ENCODE results near the gene KCNE3.

KCNE3 gene

DNA sequence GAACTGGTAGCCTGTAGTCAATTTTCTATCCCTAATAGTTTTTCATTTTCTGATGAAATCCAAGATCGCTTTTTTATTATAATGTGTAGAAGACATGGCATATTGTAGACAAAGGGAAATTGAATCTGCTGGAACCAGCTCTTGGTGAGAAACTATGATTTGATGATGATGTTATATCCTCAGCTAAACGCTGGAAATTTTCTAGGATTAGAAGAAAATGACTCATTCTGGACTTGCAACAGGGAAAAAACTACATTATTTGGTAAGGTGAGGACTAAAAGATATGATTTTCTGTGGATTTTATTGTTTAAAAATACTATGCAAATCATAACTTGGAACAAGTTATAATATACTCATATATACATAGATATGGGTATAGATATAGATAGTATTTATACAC lies 55.0 kb downstream of the KCNE3 start:
- Histone ChIP-seq H3K9ac (ENCODE audit: low read depth, low read length) (no peak overlapping the region), H3K36me3 (ENCODE audit: insufficient read depth, low read length) (no peaks in the 10 kb centered on the region), H2AFZ (ENCODE audit: low read depth, low read length) (no peak overlapping the region), H3K4me1 (ENCODE audit: insufficient read depth, low read length) (peaks cover 2% of the 10 kb centered on the region; the same call in 1 of the 2 replicates), H3K27me3 (ENCODE audit: insufficient read depth, low read length, poor library complexity) (peaks cover 14% of the 10 kb centered on the region), H3K27ac (ENCODE audit: low read length) (no peak overlapping the region), H3K4me3 (ENCODE audit: low read depth in 1 of 2, low read length in 2 of 2) (no peak overlapping the region), H4K20me1 (ENCODE audit: insufficient read depth, low read length) (no peaks in the 10 kb centered on the region), H3K79me2 (ENCODE audit: insufficient read depth, low read length) (no peaks in the 10 kb centered on the region), H3K9me3 (ENCODE audit: insufficient read depth, low read length, severe bottlenecking) (no peaks in the 10 kb centered on the region), H3K4me2 (ENCODE audit: insufficient read depth, low read length) (no peak overlapping the region)
- TF ChIP-seq, protein P1, sequence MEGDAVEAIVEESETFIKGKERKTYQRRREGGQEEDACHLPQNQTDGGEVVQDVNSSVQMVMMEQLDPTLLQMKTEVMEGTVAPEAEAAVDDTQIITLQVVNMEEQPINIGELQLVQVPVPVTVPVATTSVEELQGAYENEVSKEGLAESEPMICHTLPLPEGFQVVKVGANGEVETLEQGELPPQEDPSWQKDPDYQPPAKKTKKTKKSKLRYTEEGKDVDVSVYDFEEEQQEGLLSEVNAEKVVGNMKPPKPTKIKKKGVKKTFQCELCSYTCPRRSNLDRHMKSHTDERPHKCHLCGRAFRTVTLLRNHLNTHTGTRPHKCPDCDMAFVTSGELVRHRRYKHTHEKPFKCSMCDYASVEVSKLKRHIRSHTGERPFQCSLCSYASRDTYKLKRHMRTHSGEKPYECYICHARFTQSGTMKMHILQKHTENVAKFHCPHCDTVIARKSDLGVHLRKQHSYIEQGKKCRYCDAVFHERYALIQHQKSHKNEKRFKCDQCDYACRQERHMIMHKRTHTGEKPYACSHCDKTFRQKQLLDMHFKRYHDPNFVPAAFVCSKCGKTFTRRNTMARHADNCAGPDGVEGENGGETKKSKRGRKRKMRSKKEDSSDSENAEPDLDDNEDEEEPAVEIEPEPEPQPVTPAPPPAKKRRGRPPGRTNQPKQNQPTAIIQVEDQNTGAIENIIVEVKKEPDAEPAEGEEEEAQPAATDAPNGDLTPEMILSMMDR (IDR thresholded peaks at IDR 0.05; ENCODE audit: borderline replicate concordance, extremely low read depth, low read length, poor library complexity, severe bottlenecking) = no peak
- no peak for TF ChIP-seq EZH2 (IDR thresholded peaks at IDR 0.05; ENCODE audit: borderline replicate concordance, low read depth, low read length, severe bottlenecking)
- ATAC-seq (ENCODE audit: insufficient read depth, low read depth) (no peak), DNase-seq (no peak)

DNA sequence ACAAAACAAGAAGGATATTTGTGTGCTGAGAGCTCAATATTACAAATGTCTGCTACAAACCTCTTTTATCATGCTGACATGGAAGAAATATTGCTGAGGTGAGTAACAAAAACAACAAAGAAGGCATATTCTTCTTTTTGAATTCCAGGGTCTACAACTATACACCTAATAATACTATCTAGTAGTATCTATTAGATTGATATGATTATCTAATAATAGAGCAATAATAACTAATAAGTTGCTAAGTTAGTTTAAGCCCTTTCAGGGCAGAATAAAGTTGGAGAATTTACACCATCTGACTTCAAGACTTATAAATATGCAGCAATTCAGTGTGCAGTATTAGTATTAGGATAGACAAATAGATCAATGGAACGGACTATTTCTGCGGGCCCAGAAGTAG lies 57.7 kb downstream of the KCNE3 start:
- no peak for TF ChIP-seq EZH2 (IDR thresholded peaks at IDR 0.05; ENCODE audit: borderline replicate concordance, low read depth, low read length, severe bottlenecking)
- TF ChIP-seq, protein P1 (IDR thresholded peaks at IDR 0.05; ENCODE audit: borderline replicate concordance, extremely low read depth, low read length, poor library complexity, severe bottlenecking) = no peak
- Histone ChIP-seq H3K36me3 (ENCODE audit: insufficient read depth, low read length) (no peaks in the 10 kb centered on the region), H3K9me3 (ENCODE audit: insufficient read depth, low read length, severe bottlenecking) (no peaks in the 10 kb centered on the region), H3K79me2 (ENCODE audit: insufficient read depth, low read length) (no peaks in the 10 kb centered on the region), H3K4me2 (ENCODE audit: insufficient read depth, low read length) (no peak overlapping the region), H3K4me3 (ENCODE audit: low read depth in 1 of 2, low read length in 2 of 2) (no peak overlapping the region), H3K27ac (ENCODE audit: low read length) (no peak overlapping the region), H3K27me3 (ENCODE audit: insufficient read depth, low read length, poor library complexity) (peaks cover 21% of the 10 kb centered on the region), H3K9ac (ENCODE audit: low read depth, low read length) (no peak overlapping the region), H4K20me1 (ENCODE audit: insufficient read depth, low read length) (no peaks in the 10 kb centered on the region), H3K4me1 (ENCODE audit: insufficient read depth, low read length) (no peaks in the 10 kb centered on the region), H2AFZ (ENCODE audit: low read depth, low read length) (no peak overlapping the region)
- ATAC-seq (ENCODE audit: insufficient read depth, low read depth) (no peak), DNase-seq (no peak)
